Ishikawa (cell line): ENCODE measurements around the gene CHST9.

Experiments
- CEBPB ChIP-seq: IDR thresholded peaks from 2 replicates; pipeline ENCODE4 v1.6.1; 2012
- CREB1 ChIP-seq: IDR thresholded peaks from 2 replicates; pipeline ENCODE4 v1.6.1; 2012; ENCODE audit warnings: low read depth
- EGR1 ChIP-seq: IDR thresholded peaks from 2 replicates; pipeline ENCODE4 v1.6.1; 2012
- EP300 ChIP-seq: IDR thresholded peaks from 2 replicates; pipeline ENCODE4 v1.6.1; 2012; ENCODE audit warnings: borderline replicate concordance
- FOXM1 ChIP-seq: IDR thresholded peaks from 2 replicates; pipeline ENCODE4 v1.6.1; 2012; ENCODE audit warnings: low read depth, borderline replicate concordance
- RAD21 ChIP-seq: IDR thresholded peaks from 2 replicates; pipeline ENCODE4 v1.6.1; 2012; ENCODE audit warnings: low read depth
- REST ChIP-seq: IDR thresholded peaks from 2 replicates; pipeline ENCODE4 v1.6.1; 2012; ENCODE audit warnings: low read depth, mild to moderate bottlenecking
- TAF1 ChIP-seq: IDR thresholded peaks from 2 replicates; pipeline ENCODE4 v1.6.1; 2012; ENCODE audit warnings: low read depth, mild to moderate bottlenecking
- TEAD4 ChIP-seq: IDR thresholded peaks from 2 replicates; pipeline ENCODE4 v1.6.1; 2012
- YY1 ChIP-seq: IDR thresholded peaks from 2 replicates; pipeline ENCODE4 v1.6.1; 2012; ENCODE audit warnings: low read depth
- TF ChIP-seq, protein P1 (sequence below): IDR thresholded peaks from 2 replicates; pipeline ENCODE4 v1.6.1; 2012
- TF ChIP-seq, protein P2 (sequence below): IDR thresholded peaks from 2 replicates; pipeline ENCODE4 v1.6.1; 2012

DNA sequence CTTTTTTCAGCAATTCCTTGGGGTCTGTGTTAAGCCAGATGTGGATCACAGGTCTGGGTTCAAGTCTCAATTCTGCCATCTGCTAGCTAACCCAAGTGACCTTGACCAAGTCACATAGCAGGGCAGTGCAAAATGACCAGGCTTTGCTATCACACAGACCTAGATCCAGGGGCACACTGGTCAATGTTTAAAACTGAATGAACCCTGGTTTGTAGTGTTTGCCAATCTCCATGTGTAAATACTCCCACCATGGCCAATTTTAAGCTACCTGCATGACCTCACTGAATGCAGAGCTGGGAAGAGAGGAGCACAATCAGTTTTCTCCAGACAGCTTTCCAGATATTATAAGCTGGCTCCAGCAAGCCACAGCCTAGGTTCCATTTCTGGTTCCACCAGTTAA lies 142.9 kb downstream of the CHST9 start:
- TF ChIP-seq YY1 (no peak), RAD21 (no peak), TEAD4 (no peak), EGR1 (no peak), REST (no peak), CREB1 (no peak), TAF1 (no peak), CEBPB (no peak), FOXM1 (no peak), EP300 (no peak)
- TF ChIP-seq, protein P1, sequence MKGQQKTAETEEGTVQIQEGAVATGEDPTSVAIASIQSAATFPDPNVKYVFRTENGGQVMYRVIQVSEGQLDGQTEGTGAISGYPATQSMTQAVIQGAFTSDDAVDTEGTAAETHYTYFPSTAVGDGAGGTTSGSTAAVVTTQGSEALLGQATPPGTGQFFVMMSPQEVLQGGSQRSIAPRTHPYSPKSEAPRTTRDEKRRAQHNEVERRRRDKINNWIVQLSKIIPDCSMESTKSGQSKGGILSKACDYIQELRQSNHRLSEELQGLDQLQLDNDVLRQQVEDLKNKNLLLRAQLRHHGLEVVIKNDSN, result no peak
- TF ChIP-seq, protein P2, sequence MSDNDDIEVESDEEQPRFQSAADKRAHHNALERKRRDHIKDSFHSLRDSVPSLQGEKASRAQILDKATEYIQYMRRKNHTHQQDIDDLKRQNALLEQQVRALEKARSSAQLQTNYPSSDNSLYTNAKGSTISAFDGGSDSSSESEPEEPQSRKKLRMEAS, result no peak
